GM19372 (cell line): ENCODE data around the gene ATG4A.
A peak's percentile ranks its signal among the peaks of the same experiment; 100 is the strongest.

ENCODE experiments used
- ATAC-seq: cut with Tn5 transposase; IDR thresholded peaks from one replicate; pipeline ENCODE4 v1.9.1; 2021; ENCODE audit warnings: mild to moderate bottlenecking, low read depth, moderate library complexity; ENCODE audit not compliant: unreplicated experiment

The ATG4A gene

DNA sequence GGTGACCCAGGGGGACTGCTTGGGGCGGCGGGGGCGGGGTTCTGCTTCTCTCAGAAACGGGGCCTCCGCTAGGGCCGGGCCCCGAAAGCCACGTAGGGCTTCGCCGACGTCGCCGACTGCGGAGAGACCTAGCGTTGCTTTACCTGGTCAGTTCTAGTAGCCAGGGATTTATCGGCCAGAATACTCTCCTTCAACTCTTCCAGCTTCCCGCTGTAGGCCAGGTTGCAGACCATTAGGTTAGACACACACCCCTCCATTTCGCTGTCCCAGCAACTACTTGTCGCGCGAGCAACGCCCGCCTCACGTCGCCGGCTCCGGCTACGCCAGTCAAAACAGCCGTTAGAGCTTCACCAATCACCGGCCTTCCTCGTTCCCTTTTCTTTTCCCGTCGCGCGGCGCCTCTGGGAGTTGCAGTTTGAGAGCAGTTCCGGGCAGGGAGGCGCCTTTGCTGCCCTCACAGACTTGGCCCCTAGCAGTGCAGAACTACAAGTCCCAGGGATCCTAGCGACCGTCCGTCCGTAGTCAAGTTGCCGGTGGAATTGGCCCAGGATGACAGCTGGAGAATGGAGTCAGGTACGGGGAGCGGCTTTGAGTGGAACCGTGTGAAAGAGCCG lies at the start of gene ATG4A, which contains the start of gene PSMD10:
ATG4A (plus strand) TSS at position 515 of the 614 bp plus-strand sequence; CDS start at position 564, 49 bp downstream.
PSMD10 (minus strand) TSS at position 279 of the 614 bp plus-strand sequence; CDS start at position 257, 22 bp downstream.
- ATAC-seq, result peak; percentile 92

DNA sequence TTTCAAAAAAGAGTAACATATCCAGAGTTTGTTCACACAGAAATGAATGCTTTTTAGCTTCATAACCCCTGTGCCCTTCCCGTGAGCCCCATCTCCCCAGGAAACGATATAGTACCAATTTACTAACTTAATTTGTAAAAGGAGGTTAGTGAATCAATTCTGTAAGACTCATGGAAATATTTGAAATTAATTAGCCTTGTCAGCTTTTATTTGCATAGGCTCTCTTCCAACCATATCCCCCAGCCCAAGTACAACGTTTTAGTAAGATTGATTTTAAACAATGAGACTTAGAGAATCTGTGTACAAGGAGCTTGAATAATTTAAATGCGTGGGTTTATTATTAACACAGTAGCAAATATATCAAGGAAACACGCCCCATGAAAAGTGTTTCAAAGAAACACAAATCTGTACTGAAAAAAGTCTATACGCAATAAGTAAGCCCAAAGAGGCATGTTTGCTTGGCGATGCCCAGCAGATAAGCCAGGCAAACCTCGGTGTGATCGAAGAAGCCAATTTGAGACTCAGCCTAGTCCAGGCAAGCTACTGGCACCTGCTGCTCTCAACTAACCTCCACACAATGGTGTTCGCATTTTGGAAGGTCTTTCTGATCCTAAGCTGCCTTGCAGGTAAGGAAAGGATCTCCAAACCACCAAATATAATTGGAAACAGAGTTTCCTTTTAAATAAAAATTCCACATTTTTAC lies 46.9 kb upstream of the ATG4A start, which contains the start of gene VSIG1:
VSIG1 (plus strand) TSS at position 512 of the 703 bp plus-strand sequence; CDS start at position 578, 66 bp downstream.
- no peak for ATAC-seq

DNA sequence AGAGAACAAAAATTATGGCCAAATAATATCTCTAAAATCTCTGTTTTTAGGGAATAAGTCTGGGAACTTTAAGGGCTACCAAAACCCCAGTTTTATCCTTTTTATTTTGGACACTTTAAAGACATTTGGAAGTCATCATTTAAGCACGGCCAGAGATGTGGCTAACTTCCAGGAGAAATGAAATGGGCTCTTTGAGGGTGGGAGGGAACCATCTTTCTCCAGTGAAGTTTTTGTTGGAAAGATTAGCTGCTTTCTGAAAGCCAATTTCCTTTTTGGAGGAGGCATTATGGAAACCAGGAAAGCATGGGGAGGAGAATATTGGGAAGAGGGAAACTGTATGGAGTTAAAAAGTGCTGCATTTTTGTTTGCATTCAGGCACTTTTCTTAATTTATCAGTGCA lies 41.9 kb upstream of the ATG4A start:
- no peak for ATAC-seq

GRCh38 chrX:108053218-108053617 lies 38.4 kb upstream of the ATG4A start:
- ATAC-seq, result no peak

- no peak for ATAC-seq
Observed at GRCh38 chrX:108055546-108055945, 36.0 kb upstream of the ATG4A start.

DNA sequence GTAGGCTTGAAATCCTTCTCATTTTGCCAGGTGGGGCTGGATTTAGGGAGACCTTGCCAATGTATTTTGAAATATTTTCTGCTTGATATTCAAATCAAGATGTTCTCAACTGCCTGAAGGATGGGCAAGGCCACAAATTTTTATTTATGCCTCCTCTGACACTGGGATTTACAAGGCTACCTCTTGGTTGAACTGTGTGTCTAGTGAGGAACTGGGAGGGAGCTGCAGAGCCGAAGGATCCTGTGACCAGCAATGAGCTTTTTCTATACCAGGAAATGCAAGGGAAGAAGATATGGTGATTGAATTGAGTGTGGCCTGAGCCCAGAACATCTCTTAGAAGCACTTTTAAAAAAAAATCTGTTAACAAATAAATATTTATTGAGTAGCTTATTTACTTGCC lies 31.8 kb upstream of the ATG4A start:
- no peak for ATAC-seq

DNA sequence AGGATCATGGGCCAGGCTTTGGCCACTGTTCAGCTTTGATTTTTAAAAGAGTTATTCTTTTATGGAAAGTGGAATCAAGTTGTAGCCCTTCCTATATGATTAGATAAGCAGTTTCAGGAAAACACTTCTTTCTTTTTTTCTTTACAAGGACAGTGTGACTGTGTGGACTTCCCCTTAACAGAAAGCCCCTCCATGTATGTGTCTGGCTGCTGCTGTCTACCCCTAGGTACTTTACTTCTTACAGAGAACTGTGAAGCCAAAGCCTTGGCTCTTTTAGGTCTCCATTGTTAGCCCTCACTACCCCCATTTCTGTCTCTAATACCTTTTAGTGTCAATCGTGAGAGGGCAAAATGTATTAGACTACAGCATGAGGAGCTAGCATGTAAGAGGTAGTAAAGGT lies 27.6 kb upstream of the ATG4A start:
- ATAC-seq, result no peak

DNA sequence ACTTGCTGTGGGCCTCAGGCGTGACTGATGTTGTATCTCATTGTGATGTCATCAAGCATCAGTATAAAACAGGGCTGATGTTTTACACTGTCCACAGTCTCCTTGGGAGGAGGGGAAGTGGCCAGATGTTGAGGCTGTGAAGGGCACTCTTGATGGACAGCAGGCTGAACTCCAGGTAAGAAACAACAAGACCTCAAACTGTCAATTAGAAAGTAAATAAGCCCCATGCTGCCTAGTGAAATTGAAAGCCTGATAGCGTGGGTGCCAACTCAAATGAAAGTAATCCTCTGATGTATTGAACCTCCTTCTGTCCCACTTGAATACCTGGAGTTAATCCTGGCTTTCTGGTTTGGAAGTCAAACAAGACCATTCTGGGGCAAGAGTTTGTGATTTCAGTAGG lies 27.0 kb upstream of the ATG4A start:
- ATAC-seq, result no peak

GRCh38 chrX:108068121-108068520 lies 23.5 kb upstream of the ATG4A start:
- ATAC-seq, result no peak

GRCh38 chrX:108070891-108071290 lies 20.7 kb upstream of the ATG4A start:
- ATAC-seq, result no peak

DNA sequence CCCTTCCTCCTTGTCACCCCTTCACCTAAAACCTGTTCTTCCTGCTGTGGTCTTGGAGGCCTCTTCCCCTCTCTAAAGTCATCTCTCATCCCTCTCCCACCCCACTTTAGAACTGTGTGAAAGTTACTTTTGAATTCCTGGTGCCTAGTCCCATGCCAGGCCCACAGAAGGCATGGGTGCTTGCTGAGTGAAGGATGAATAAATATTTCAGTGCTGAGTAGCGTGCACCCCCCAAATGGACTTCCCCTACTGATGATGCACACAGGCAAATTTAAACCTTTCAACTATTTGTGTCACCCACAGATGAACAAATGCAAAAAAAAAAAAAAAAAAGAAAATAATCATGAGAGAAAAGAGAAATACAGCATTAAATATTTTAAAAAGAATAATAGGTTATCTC lies 20.0 kb upstream of the ATG4A start:
- no peak for ATAC-seq

DNA sequence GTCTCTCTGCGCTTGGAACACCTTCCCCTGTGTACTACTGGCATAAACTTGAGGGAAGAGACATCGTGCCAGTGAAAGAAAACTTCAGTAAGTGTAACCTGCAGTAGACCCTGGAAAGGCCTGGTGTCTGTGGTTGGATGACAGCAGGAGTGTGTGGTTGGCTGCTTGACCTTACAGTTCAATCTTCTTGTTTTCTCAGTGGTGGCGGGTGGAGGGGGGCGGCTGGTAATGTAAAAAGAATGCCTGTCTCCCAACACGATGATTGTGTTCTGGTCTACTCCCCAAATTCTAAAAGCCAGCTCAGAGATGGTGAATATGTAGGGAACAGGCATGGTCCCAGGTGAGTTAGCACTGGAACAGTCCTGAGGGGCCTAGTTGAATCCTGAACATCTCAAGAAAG lies 18.8 kb upstream of the ATG4A start:
- ATAC-seq, result no peak

- no peak for ATAC-seq
Observed at GRCh38 chrX:108081110-108081509, 10.5 kb upstream of the ATG4A start.

- ATAC-seq, result no peak
Observed at GRCh38 chrX:108087792-108088191, 3.8 kb upstream of the ATG4A start.

- no peak for ATAC-seq
Observed at GRCh38 chrX:108088511-108088910, 3.1 kb upstream of the ATG4A start.

DNA sequence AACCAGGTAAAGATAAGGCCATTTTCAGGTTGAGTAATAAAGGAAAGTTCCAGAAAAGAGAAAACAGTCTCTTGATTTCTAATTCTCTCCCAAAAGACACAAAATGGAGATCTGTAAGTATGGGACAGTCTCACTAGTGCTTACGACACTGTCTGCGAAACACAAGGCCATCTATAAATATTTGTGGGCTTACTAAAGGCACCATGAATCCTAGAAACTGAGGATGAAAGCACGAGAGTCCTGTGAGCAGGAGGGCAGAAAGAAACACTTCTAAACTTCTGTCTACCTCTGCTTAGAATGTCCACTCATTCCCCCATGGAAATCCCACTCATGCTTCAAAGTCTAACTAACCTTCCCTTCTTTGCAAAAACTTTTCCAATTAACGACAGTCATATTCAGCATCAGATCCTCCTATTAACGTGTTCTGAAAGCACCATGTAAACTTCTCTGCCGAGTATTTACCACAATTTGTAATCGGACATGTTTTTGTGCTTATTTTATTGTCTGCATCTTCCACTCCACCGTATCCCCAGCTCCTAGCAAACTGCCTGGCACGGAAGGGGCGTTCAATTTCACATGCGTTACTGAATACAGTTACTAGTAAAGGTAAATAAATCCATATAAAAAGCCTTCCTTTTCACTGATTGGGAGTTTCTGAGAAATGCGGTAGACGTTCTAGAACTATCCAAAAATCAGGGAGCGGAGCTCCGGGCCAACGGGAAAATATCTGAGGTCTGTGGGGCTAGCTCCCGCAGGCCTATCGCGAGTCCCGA lies 901 bp upstream of the ATG4A start:
- peak; percentile 1 for ATAC-seq

DNA sequence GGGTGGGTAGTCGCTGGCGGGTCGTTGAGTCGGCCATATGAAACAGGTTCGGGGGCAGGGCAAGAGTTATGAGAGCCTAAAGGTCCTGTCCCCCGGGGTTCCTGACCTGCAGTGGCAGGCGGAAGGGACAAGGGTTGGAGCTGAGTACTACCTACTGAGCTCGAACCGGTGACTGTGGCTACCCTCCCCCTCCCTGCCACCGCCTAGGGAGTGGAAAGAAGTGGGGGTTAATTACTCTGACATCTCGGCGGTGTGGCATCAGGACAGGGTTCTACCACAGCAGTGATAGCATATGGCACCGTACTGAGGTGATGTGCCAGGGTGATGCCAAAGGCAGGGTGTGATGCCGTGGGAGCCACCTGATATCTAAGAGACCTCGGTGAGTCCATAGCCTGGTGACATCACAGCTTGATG lies 307 bp downstream of the ATG4A start:
- peak; percentile 38 for ATAC-seq

GRCh38 chrX:108097380-108097779 lies 5.8 kb downstream of the ATG4A start:
- ATAC-seq, result no peak

GRCh38 chrX:108105473-108105872 lies 13.9 kb downstream of the ATG4A start:
- no peak for ATAC-seq

- no peak for ATAC-seq
Observed at GRCh38 chrX:108114541-108114940, 23.0 kb downstream of the ATG4A start.

DNA sequence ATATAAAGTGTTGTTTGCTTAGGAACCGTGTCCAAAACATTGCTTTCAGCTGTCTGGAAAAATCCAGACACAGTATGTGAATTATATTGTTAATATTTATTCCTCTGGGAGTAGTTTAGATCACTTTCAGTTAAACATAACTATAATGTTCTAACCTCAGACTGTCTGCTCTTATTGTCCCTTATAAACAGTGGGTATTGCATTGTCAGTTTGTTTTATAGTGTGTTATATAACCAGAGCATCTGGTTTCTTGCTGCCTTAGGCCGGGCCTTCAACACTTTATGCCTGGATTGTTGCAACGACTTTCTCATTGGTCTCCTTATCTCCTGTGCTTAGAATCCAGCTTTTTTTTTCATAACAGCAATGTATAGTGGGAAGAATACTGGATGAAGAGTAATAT lies 26.4 kb downstream of the ATG4A start:
- no peak for ATAC-seq
